GM18511 (cell line): Measurements from ENCODE around the gene RSL24D1.
A peak's percentile ranks its signal among the peaks of the same experiment; 100 is the strongest.

Experiments used
- ATAC-seq: cut with Tn5 transposase; IDR thresholded peaks from one replicate; pipeline ENCODE4 v1.9.1; 2021; ENCODE audit warnings: mild to moderate bottlenecking, moderate library complexity; ENCODE audit not compliant: unreplicated experiment

RSL24D1 gene

GRCh38 chr15:55196458-55197361 lies at the start of gene RSL24D1:
Gene RSL24D1, minus strand, starts transcription at chr15:55196941. Its CDS starts 51 bp downstream, at chr15:55196890.
- ATAC-seq = peak; percentile 95

DNA sequence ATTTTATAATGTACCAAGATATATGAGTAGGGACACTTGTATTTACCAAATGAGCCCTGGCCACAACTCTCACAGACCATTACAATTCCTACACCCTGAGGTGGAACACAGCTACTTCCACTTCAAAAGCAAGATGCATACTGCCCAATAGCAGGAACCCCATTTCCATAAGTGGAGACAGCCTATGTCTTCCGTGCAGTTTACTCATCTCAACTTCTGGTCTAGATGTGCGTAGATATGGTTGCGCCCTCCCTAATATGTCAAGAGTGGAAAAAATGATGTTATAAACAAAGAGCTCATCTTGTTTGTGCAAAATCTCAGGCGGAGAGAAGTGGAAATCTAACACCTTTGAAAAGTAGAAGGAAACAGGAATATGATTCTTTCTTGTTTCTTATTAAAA lies 48.3 kb upstream of the RSL24D1 start:
- no peak for ATAC-seq

DNA sequence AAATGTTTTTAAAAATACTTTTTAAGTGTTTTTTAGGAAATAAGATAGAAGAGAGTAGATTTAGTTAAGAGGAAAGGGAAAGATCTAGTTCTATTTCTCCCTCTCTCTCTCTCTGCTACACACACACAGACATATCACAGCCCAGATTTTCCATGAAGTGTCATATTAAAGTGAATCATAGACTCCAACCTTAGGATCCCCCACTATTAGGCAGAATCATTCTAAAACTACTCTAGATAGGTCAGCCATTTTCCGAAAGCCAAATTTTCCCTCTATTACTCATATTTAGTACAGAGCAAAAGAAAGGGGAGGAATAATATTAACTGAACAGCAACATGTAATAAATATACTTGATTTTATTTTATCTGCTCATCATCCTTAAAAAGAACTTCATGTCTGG lies 45.1 kb upstream of the RSL24D1 start:
- no peak for ATAC-seq

DNA sequence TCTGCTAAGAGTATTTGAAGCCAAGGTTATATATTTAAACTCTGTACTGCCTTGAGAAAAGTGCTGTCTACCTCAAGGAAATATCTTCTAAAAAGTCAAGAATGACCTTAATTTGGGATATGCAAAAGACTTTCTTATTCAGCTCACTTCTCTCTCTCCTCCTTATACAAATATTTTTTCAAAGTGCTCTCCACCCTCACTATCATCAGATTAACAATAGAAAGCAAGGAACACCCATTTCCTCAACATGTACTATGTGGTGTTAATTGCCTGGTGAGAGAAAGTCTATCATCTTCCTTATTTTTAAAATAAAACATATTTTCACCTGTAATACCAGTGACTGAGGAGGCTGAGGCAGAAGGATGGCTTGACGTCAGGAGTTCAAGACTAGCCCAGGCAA lies 44.4 kb upstream of the RSL24D1 start:
- no peak for ATAC-seq

- ATAC-seq = no peak
Measured at GRCh38 chr15:55240125-55240760, 43.5 kb upstream of the RSL24D1 start.

GRCh38 chr15:55239440-55240124 lies 42.8 kb upstream of the RSL24D1 start:
- no peak for ATAC-seq

- no peak for ATAC-seq
Measured at GRCh38 chr15:55238877-55239276, 42.1 kb upstream of the RSL24D1 start.

- no peak for ATAC-seq
Measured at GRCh38 chr15:55237219-55238130, 40.7 kb upstream of the RSL24D1 start.

GRCh38 chr15:55235546-55236036 lies 38.9 kb upstream of the RSL24D1 start:
- ATAC-seq = no peak

GRCh38 chr15:55234800-55235104 lies 38.0 kb upstream of the RSL24D1 start:
- no peak for ATAC-seq

GRCh38 chr15:55234104-55234799 lies 37.5 kb upstream of the RSL24D1 start:
- no peak for ATAC-seq

DNA sequence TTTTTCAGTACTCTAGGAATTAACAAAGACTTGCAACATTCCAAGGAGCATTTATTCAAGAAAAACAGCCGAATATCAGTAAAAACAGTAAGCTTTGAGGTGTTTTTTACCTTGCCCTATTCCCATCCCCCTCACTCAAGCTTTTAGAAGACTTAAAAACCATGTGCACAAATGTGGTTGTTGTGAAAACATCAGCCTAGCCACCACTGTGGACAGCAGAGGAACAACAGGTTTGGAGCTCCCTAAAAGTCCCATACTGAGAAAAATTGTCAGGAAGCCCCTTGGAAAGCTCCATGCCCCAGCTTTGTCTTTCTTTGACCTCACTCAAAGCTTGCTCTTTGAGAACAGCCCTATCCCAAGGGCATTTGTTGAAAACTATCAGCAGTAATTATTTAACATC lies 34.7 kb upstream of the RSL24D1 start:
- ATAC-seq = no peak

DNA sequence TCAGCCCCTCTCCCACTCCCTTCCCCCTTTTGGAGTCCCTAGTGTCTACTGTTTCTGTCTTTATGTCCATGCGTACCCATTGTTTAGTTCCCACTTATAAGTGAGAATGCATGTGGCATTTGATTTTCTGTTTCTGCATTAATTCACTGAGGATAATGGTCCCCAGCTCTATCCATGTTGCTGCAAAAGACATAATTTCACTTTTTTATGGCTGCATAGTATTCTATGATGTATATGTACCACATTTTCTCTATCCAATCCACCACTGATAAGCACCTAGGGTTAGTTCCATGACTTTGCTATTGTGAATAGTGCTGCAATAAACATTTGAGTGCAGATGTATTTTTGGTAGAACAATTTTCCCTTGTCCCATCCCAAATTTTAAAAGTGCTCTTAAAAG lies 34.2 kb upstream of the RSL24D1 start:
- no peak for ATAC-seq

DNA sequence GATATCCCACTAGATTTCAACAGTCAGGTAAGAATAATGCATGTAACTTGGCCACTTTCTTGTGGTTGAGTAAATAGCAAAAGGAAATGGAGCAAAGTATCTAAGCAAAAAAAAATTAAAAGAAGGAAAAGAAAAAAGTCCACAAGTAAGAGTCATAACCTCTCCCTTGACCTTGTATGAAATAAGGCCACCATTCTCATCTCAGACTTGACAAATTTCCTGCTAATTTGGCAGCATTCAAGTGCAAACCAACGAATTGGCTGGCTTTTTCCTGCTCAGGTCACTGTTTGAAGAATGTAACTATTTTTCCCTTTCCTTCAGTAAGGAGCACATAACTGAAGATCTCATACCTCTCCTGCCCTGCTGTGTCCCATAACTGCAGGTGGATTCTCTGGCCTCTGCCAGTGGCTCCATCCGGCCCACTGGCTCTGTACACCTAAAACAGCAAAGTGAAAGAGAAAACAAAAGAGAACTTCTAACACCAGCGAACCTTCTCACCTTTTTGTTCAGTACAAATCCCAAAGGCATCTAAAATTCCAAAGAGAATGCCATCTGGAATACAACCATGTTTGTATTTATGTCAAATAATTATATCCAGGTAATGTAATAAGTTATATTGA lies 33.4 kb upstream of the RSL24D1 start:
- no peak for ATAC-seq

GRCh38 chr15:55226127-55226526 lies 29.4 kb upstream of the RSL24D1 start:
- ATAC-seq = no peak

GRCh38 chr15:55224892-55225291 lies 28.2 kb upstream of the RSL24D1 start:
- no peak for ATAC-seq

GRCh38 chr15:55222588-55222987 lies 25.8 kb upstream of the RSL24D1 start:
- peak; percentile 75 for ATAC-seq

GRCh38 chr15:55221090-55222011 lies 24.6 kb upstream of the RSL24D1 start:
- ATAC-seq = peak; percentile 63

DNA sequence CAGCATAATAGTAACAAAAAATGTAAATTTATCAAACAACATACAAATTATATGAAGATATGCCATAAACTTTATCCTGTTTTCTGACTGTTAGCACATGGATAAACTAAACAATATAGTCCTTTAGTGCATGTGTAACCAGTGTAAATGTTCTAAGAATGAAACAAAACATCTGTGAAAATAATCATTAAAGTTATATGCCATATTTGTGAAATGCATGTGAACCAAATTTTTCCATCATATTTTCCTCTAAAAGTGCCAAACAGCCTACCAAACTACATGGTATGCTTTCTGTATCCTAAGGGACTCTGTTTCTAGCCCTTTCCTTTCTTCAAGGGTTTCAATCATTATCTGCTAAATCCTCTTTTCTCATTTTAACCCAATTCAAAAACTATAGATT lies 23.9 kb upstream of the RSL24D1 start:
- no peak for ATAC-seq
